Left ventricle myocardium inferior (tissue), 1 donor: ENCODE data around the gene ACSF3. TPM values are rescaled to one million over a fixed set of nuclear protein-coding genes. Genes with fewer than 3 reads are reported as not detected.

ENCODE experiments used
- DNase-seq: peaks from one replicate; pipeline ENCODE4 v3.0.0-alpha.2; 2020
- H3K27ac ChIP-seq: fragments of 200-600 bp; replicated peaks from 2 replicates; pipeline ENCODE4 v1.8.0; 2021
- H3K27me3 ChIP-seq: fragments of 200-600 bp; 2 replicates; pipeline ENCODE4 v1.8.0; 2021; ENCODE audit warnings: low read depth
- H3K36me3 ChIP-seq: fragments of 200-600 bp; 2 replicates; pipeline ENCODE4 v1.8.0; 2021
- H3K4me1 ChIP-seq: fragments of 200-600 bp; 2 replicates; pipeline ENCODE4 v1.8.0; 2021
- H3K4me3 ChIP-seq: fragments of 200-600 bp; 2 replicates; pipeline ENCODE4 v1.8.0; 2021; ENCODE audit warnings: mild to moderate bottlenecking, moderate library complexity
- H3K9me3 ChIP-seq: fragments of 200-600 bp; replicated peaks from 2 replicates; pipeline ENCODE4 v1.8.0; 2021
- intact Hi-C: fragments of 100-400 bp; cut with micrococcal nuclease; formaldehyde crosslinking; loops from one replicate; pipeline ENCODE4 v1.11.0; 2022
- total RNA-seq: library from RNA; stranded (reverse); fragmentation: NEBNext Ultra II Directional; extraction: Animal tissue kit (Norgen Biotek cat#: 25700); gene quantifications from one replicate; pipeline ENCODE4 v1.2.1, GENCODE V29; 2021
- TF ChIP-seq, protein P1 (sequence below): fragments of 200-600 bp; IDR thresholded peaks from 2 replicates; pipeline ENCODE4 v1.8.0; 2021; ENCODE audit warnings: antibody characterized with exemption, mild to moderate bottlenecking, borderline replicate concordance
- donor health status: DM: no; HTN: yes; CAD: no; lungs with severe emphysema.

ACSF3 gene
- total RNA-seq, 1 donor from 2014 or later: 16.7 TPM

DNA sequence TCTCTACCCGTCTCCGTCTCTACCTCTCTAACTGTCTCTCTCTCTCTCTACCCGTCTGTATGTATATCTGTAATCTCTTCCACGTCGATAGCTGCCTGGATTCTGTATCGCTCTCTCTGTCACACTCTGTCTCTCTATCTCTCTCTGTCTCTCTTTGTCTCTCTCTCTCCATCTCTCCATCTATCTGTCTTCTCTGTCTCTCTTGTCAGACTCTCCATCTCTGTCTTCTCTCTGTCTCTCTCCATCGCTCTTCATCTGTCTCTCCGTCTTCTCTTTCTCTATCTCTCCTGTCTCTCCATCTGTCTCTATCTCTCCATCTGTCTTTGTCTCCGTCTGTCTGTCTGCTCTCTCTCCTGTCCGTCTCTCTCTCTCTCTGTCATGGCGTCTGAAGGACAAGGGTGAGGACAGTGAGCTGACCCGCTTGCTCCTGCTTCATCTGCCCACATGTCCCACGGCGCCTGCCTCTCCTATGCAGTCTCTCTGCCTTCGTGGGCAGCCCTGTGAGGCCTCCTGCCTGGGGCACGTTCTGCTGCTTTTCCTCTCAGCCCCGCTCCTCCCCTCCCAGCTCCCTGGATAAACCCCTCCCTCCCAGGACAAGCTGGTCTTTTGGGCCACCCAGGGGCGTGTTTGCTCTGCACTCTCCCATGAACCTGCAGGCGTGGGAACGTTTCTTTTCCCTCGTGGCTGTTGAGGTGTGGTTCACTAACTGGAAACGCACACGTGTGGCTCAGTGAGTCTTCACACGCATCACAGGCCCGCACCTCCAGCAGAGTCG, 18.9 kb downstream of the ACSF3 start:
- H3K4me3 ChIP-seq: no peak overlapping the region
- intact Hi-C loops: no loop called here
- DNase-seq: peak; percentile 3
- no peaks in the 10 kb centered on the region for H3K9me3 ChIP-seq
- peaks cover 3% of the 10 kb centered on the region for H3K4me1 ChIP-seq
- H3K27me3 ChIP-seq: no peaks in the 10 kb centered on the region
- peaks cover 77% of the 10 kb centered on the region for H3K36me3 ChIP-seq
- H3K27ac ChIP-seq: no peak overlapping the region
- TF ChIP-seq, protein P1, sequence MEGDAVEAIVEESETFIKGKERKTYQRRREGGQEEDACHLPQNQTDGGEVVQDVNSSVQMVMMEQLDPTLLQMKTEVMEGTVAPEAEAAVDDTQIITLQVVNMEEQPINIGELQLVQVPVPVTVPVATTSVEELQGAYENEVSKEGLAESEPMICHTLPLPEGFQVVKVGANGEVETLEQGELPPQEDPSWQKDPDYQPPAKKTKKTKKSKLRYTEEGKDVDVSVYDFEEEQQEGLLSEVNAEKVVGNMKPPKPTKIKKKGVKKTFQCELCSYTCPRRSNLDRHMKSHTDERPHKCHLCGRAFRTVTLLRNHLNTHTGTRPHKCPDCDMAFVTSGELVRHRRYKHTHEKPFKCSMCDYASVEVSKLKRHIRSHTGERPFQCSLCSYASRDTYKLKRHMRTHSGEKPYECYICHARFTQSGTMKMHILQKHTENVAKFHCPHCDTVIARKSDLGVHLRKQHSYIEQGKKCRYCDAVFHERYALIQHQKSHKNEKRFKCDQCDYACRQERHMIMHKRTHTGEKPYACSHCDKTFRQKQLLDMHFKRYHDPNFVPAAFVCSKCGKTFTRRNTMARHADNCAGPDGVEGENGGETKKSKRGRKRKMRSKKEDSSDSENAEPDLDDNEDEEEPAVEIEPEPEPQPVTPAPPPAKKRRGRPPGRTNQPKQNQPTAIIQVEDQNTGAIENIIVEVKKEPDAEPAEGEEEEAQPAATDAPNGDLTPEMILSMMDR: no peak

DNA sequence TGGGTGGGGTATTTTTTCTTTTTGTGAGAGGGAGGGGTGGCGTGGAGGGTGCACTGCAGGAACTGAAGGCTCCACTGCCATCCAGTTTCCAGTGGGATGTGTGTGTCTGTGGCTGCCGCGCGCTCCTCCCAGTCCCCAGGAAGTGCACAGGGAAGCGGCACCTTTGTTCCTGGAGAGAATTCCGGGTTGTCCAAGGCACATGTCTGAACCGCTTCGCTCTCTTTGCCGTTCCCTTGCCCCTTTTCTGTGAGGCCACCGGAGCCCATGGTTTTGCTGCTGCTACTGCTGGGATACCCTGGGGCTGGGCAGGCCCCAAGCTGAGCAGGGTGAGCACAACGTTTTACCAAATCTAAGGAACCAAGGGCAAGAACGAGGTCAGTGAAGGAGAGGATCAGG, 19.5 kb downstream of the ACSF3 start:
- TF ChIP-seq, protein P1: no peak
- Histone ChIP-seq H3K27me3 (no peaks in the 10 kb centered on the region), H3K4me3 (no peak overlapping the region), H3K27ac (no peak overlapping the region), H3K36me3 (peaks cover 76% of the 10 kb centered on the region), H3K9me3 (no peaks in the 10 kb centered on the region), H3K4me1 (peaks cover 3% of the 10 kb centered on the region)
- intact Hi-C loops: no loop called here
- DNase-seq: peak; percentile 4

DNA sequence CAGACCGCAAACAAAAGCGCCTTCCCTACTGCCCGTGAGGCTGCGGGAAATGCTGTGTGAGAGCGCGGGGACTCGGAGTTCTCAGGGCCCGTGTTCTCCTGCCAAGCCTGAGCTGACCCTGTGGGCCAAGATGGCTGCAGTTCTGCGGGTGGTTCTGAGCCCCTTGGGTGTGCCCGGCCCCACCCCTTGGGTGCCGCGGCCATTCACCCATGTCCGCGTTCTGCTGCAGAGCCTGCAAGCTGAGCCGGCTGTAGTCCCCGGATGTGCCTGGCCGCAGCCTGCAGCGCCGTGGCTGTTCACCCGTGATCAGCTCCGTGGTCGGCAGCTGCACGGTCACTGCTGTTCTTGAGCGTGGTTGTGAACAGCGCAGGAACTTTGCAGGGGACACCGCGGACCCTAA, 20.0 kb downstream of the ACSF3 start:
- intact Hi-C loops: no loop called here
- Histone ChIP-seq H3K27me3 (no peaks in the 10 kb centered on the region), H3K9me3 (no peaks in the 10 kb centered on the region), H3K4me3 (no peak overlapping the region), H3K27ac (no peak overlapping the region), H3K36me3 (peaks cover 78% of the 10 kb centered on the region), H3K4me1 (peaks cover 3% of the 10 kb centered on the region)
- peak; percentile 5 for DNase-seq
- TF ChIP-seq, protein P1: no peak

DNA sequence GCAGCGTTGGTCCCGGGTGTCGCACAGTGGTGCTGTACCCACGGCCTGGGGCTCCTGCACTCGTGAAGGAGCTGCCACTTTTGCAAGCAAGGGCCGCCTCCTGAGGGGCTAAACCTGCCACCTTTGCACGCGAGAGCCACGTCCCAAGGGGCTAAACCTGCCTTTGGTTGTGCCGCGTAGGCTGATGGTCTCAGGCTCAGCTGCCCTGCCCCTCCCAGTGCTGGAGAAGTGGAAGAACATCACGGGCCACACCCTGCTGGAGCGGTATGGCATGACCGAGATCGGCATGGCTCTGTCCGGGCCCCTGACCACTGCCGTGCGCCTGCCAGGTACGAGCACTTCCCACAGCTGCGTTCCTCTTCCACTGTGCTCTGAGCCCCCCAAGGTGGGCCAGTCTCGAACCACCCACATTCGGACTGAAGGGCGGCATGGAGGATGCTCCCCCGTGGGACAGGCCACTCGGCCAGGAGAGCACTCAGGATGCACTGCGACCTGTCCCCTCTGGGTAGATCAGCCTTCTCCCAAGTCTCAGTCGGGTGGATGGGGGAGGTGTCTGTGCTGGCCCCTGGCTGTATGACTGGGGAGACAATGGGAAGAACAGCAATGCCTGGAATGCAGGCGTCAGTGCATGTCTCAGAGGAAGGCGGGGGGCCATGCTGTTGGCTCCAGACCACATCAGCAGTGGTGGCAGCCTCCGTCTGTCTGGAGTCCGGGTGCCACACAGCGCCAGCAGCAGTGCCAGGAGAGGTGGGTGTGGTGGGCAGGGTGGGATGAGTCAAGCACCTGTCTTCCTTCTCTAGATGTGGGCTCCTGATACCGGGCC, 20.7 kb downstream of the ACSF3 start:
- peak; percentile 10 for DNase-seq
- intact Hi-C loops: no loop called here
- peak overlapping the region; percentile 23 for H3K4me3 ChIP-seq
- no peaks in the 10 kb centered on the region for H3K27me3 ChIP-seq
- peak overlapping the region; percentile 19 for H3K27ac ChIP-seq
- H3K36me3 ChIP-seq: peaks cover 75% of the 10 kb centered on the region
- no peaks in the 10 kb centered on the region for H3K9me3 ChIP-seq
- peaks cover 3% of the 10 kb centered on the region for H3K4me1 ChIP-seq
- TF ChIP-seq, protein P1: no peak

DNA sequence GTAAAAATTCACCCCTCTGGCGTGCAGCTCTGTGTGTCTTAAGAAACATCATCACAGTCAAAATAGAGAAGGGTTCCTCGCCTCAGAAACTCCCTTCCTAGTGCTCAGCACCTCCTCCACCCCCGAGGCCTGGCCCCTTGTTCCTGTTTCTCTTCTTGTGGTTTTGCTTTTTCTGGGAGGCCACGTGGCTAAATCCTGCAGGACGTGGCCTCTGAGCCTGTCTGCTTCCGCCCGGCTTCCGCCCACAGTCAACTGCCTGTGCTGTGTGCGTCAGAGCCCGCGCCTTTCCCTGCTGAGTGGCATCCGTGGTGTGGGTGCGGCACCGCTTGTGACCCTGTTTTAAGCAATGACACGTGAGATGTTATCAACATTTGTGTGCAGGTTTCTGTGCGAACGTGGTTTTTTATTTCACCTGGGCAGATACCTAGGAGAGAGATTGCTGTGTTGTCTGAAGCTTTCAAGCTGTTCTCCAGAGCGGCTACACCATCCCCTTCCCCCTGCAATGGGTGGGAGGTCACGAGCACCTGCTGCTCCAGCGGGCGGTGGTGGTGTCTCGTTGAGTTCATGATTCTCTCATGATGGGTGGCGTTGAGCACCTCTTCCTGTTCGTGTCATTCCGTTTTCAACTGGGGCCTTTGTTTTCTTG, 21.7 kb downstream of the ACSF3 start:
- Histone ChIP-seq H3K27me3 (no peaks in the 10 kb centered on the region), H3K4me3 (peak overlapping the region; percentile 23), H3K27ac (peak overlapping the region; percentile 19), H3K4me1 (peaks cover 3% of the 10 kb centered on the region), H3K36me3 (peaks cover 81% of the 10 kb centered on the region), H3K9me3 (no peaks in the 10 kb centered on the region)
- TF ChIP-seq, protein P1: no peak
- intact Hi-C loops: no loop called here
- peak; percentile 71 for DNase-seq
